IPS-NIHi7 (cell line): ENCODE measurements around the gene FAM72C.
"Not testable (repeated sequence)": the region's sequence is repeated elsewhere in the genome, so short reads cannot be mapped to it uniquely, and the experiment has no call there.

Experiments used
- DNase-seq: peaks from one replicate; pipeline ENCODE4 v3.0.0; 2012; ENCODE audit warnings: mixed read lengths; ENCODE audit errors: extremely low spot score

The FAM72C gene

DNA sequence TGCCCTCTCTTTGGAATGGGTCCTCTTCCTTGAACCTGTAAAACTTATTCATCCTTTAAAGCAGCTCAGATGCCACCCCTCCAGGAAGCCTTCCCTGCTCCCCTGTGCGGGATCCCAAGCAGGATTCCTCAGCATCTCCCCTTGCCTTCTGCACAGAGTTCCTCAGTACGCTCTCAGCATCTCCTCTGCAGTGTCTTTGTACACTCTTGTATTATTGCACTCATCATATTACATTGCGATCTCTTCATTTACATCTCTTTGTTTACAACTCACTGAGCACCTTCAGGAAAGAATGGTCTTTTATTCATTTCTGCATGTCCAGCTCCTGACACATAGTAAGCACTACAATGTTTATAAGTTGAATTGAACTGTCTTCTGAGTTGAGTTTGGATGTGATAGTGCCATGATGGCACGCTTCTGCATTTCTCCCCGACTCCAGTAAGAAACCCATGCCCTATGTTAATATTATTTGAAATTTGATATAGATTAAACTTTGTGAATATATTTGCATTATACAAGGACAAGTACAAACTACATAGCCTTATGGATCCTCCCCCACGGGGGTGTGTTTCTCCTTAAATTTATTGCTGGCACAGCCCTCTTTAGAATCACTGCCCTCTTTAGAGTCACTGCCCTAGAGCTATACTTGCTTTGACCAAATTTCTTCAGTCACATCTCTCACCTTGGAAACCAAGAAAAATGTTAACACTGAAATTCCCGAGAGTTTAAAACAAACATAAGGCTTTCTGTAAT, 13.1 kb upstream of the FAM72C start:
- DNase-seq = not testable (repeated sequence)

DNA sequence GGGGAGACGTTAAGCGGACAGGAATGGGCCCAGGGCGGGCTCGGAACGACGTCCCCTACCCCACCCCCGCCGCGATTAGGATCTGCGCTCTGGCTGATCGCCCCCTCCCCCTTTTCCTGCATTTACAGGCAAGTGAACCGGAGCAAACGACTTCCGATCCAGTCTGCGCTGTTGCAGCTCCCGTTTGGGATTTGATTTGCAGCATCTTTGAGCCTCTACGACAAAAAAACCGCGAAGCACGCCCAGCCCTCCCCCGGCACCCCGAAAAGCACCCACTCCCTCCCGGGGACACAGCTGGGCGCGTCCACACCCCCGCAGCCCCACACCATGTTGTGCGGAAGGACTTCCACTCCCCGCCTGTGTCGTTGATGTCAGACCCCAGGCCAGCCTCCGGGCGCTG, 2.6 kb upstream of the FAM72C start:
- not testable (repeated sequence) for DNase-seq

DNA sequence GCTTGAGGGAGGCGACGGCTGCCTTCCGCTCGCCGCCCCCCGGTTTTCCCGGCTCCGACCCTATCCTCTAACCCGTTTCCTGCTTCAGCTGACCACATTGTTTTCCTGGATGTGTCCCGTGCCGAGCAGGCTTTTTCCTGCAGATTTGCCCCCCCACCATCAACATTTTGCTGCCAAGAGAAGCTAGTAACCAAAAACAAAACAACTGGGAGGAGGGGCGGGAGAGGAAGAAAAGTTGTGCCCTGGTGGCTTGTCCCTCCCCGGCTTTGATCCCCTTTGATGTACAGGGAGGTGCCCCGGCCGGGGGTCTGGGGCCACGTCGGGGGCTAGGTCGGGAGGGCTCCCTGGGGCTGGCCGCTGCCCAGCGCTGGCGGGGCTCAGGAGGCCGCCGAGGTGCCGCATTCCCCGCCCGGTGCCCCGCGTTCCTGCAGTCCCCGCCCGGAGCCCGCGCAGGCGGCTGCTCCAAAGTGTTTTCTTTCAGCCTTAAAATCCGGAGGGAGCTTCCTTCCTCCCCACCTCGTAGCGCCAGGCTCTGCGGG, 2.2 kb upstream of the FAM72C start:
- not testable (repeated sequence) for DNase-seq

DNA sequence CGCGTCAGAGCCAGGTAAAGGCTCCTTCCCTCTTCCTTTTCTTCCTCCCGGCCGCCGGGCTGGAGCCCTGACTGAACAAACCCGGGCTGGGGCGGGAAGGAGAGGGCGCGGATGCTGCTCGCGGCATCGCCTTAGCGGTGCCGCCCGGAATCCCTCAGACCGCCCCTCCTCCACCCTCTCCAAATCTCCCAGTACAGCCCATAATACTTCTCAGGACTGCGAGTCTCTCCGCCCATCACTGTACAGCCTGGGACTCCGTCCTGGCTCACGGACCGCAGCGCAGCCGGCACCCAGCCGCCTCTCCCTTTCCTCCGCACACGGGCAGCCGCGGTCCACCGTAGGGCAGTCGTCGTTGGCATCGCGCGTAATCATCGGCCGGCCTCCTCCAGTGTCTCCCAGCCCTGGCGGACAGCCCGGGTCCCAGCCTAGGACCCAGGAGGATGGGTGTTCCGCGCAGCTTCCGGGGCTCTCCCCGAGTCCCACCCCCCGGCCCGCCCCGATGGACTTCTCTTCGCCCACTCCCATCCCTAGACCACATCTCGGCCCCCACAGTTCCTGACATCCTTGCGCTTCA, 1.1 kb upstream of the FAM72C start:
- not testable (repeated sequence) for DNase-seq

DNA sequence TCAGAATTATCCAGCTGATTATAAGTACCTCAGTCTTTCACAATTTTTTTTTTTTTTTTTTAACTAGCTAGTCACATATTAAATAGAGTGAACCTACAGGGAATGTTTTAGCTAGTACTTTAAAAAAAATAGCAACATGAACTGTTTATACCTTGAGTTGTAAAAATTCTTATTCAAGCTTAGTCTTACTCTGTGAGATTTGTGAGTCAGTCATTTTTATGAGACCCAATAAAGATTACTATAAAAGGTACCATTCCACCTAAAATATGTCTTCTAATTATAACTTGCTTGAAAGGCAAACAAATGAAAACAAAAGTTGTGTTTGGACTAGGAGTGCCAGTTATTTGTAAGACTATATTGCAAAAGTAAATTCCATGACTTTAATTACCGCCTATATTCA, 5.9 kb downstream of the FAM72C start:
- not testable (repeated sequence) for DNase-seq

DNA sequence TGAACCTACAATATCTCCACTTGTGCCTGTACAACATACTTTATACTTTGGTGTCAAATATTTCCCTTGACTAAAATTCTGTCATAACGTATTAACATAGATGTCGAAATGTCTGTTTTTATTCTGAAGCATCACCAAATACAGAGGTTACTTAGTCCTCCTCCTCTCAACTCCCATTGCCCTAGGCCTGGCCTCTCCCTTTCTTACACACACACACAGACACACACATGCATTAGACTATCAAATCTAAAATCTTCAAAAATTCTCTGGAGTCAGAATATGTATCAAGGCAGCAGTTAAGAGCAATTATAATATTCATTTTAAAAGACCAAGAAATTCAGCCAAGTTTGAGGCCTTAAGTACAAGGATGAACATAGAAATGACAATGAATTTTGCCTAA, 7.5 kb downstream of the FAM72C start:
- DNase-seq = not testable (repeated sequence)

DNA sequence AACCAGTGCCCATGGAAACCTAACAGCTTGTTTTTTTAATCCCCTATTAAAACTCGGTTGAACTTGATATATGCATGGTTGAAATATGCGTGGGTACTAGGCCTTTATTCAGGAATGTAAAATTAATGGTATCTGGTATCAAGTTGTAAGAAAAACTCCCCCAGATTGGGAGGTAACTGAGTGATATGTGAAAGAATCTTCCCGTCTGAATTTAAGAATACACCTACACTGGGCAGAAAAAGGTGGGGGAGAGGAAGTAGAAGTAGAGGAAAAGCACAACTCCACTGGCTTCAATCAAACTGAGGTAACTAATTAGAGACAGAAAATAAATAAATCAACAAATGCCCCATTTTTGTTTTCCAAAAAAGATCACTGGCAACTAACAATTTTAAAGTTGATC, 15.9 kb downstream of the FAM72C start:
- not testable (repeated sequence) for DNase-seq

DNA sequence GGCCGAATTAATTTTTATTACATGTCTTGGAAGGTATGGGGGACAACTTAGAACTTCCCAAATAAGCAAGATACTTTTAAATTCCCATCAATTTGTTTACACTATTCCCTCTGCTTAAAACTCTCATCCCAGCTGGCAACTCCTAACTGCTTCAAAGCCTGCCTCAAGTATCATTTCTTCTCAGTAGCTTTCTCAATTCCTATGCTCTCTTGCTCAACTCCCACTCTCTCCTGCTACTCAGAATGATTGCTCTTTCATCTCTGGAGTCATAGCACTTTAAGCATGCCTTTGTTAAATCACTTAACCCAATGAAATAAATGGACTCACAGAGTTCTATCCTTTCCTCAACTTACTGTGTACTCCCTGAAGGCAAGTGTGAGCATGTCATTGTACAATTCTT, 18.9 kb downstream of the FAM72C start:
- not testable (repeated sequence) for DNase-seq

DNA sequence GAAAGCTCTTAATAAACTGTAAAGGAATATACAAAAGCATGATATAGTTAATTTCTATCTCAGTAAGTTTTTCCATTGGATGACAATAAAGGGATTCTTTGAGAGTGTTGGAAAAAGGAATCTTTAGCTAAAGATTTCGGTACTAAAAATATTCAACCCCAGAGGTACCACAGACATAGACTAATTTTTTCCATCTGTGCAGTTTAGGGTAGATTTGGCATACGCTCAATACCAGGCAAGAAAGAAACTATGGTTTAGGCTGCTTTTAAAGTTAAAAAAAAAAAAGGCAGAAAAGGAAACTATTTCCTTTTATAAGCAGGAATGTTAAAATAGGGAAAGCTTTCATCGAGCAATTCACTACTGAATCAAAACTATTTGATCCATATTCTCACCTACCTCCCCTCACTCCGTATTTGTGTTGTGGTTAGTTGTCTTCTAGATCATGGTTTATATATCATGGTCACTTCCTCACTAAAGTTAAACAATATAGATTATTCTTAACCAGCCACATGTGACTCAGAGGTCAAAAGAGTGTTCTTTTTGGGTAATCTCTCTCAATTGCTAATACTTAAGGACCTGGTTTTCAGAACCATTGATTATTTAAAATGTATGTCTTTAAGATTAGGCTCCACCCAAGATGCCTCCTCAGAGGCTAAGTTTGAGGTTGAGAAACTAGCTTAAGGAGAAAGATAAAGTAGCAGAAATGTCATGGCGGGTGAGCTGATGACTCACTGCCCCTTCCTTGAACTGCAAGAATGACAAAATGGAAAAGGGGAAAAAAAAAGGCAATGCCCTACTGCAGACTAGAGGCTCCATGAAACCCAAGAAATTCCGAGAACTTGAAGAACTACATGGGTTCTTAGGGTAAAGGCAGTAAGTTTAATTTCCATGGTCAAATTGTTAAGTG, 20.0 kb downstream of the FAM72C start:
- DNase-seq = not testable (repeated sequence)

DNA sequence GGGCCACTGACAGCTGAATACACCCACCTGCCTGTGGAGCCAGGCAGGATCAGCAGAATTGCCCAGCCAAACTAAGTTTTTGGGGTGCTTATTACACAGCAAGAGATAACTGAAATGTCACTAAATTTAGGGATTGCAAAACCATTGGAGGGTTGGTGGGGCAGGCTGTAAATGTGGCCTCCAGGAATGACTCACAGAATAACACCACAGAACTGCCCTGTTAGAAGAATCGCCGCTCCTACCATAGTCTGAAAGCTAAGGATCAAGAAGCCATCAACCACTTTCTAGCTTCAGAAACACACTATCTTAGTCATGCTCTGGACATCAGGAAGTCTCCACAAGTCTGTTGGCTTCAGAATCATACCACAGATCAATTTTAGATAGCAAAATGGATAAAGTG, 24.0 kb downstream of the FAM72C start:
- not testable (repeated sequence) for DNase-seq

DNA sequence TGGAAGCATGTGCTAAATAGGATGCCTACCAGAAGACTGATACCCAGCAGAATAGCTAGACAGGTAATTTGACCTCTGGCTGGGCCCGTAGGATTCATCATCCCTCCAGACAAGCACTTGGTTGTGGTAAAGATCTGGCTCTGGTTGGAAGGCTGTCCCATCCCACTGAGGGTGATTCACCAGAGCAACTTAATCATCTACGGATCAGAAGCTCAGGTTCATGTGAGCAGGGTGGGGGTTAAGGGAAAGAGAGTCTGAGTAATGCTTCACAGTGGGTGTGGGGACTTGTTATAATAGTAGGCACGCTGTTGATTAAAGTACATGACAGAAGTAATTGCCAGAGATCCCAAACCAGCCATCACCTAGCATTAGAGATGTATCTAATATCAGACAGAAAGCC, 26.5 kb downstream of the FAM72C start:
- DNase-seq = not testable (repeated sequence)

DNA sequence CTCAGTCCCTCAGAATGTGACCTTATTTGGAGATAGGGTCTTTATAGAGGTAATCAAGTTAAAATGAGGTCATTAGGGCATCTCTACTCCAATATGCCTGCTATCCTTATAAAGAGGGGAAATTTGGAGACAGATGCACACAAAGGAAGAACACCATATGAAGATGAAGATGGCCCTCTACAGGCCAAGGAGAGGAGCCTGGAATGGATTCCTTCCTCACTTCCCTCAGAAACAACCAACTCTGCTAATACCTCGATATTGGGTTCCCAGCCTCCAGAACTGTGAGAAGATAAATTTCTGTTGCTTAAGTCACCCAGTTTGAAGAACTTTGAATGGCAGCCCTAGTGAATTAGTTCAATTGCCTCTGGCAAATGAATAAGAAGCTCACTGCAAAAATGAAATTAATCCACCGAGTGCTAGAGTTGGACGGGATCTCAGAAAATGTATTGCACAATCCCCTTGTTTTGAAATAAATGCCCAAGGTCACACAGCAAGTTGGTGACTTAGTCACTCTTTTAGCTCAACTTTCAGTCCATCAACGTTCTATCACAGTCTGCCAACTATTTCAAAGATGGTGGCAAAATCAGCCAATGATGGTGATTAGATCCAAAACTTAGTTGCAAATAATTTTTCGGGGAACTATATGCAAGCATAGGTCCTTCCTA, 27.1 kb downstream of the FAM72C start:
- DNase-seq = not testable (repeated sequence)

DNA sequence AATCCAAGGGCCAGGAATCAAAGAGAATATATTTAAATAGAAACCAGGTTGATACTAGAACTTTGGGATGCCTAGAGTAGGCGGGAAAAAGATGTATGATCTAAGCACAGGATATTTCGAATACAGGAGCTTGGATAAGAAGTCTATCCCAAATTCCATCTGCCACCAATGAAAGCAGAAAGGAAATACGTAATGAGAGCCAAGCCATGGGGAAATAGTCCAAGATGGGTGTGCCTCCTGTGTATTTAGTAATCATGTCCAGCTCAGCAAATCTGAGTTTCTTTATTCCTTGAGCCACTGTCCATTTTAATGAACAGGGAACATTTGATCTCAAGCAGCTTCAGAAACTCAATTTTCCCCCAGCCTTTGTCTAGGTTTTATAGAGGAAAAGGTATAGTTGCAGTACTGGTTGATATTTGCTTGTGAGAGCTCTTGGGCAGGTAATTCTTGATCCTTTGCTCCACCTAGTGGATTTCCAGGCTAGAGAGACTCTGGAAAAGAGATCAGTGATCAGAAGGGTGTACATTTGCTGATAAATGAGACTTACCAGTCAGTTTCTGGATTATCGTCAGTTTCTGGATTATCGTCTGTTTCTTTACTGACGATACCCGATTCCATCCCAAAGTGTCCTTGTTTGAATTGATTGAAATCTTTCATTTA, 28.3 kb downstream of the FAM72C start:
- not testable (repeated sequence) for DNase-seq

DNA sequence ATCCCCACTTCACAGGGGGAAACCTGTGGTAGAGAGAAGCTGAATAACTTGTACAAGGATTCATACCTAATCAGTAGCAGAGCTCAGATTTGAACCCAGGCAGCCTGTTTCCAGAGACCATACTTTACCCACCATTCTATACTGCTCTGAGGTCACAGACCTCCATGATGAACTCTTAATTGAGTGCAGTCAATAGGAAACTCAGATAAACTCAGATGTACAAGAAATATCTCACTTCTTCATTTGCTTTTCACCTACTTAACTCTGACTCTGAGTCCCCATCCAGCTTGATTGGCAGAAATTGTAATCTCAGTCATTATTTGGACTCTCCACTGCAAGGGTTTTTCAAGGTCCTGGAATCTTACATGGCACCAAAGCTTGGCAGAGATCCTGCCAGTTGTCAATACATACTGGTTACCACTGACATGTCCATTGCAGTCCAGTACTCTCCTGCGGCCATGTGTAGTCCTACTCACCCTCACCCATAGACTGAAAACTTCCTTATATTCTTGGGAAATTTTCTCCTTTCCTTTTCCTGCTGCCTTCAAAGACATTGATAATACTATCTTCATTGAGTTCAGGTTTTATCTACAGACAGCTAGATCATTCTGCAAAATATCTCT, 29.4 kb downstream of the FAM72C start:
- not testable (repeated sequence) for DNase-seq

DNA sequence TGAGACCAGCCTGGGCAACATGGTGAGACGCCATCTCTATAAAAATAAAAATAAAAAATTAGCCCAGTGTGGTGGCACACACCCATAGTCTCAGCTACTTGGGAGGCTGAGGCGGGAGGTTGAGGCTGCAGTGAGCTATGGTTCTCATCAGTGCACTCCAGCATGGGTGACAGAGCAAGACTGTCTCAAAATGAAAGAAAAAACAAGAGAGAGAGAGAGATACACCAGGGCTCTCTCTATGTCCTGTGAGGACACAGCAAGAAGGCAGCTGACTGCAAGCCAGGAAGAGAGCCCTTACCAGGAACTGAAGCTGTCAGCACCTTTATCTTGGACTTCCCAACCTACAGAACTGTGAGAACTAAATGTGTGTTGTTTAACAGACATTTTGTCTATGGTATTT, 32.1 kb downstream of the FAM72C start:
- not testable (repeated sequence) for DNase-seq

DNA sequence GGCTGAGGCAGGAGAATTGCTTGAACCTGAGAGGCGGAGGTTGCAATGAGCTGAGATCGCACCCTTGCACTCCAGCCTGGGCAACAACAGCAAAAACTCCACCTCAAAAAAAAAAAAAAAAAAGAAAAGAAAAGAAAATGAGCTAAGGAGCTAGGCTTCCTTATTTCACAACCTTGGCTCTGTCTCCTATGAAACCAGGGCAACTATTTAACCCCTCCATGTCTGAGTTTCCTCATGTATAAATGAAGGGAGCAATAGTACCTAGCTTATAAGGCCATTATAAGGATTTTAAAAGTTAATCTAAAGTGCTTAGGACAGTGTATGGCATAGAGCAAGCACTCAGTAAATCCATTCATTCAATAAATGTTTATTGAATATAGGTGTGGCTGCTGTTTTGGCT, 32.9 kb downstream of the FAM72C start:
- not testable (repeated sequence) for DNase-seq

DNA sequence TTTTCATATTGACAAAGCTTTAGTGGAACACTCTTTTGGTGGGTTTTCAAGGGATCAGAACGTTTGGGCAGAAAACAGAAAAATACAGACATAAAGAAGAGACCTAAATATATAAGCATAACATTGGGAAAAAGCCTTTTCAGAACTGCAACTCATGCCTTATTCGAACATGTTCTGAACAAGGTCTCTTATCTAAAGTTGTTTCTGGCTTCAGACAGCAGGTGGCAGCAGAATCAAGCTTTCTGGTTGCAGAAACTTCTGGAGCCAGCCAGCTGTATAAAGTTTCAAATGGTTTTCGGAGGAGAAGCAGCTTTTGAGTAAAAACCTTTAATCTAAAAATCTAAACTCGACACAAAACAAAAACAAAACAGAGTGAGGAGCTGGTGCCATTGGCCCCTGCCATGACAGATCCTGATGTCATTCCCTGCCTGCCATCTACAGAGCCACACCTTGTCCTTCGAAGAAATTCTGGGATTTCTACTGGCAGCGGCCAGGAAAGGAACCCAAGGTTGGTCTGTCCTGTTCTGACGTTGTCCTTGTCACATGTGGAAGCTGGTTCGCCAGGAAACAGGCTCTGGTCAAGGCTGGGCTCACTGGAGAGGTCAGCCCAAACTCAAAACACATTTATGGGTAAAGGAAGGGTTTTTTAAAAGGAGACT, 35.2 kb downstream of the FAM72C start:
- not testable (repeated sequence) for DNase-seq

DNA sequence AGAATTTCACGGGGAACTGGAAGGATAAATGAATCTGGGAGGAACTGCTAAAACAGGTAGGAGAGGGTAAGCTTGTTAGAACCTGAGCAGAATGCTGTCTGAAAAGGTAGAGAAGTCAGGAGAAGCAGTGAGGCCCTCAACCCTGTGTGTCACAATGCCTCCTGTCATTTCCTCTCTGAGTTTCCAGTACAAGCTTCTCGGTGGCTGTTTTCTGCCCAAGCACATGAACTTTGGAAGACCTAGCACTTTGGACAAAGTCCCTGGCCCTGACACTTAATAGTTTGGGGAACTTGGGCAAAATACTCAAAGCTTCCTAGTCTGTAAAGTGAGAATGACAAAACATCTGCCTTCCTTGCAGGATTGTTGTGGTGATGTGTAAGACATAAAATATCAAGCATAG, 52.7 kb downstream of the FAM72C start:
- DNase-seq = not testable (repeated sequence)

DNA sequence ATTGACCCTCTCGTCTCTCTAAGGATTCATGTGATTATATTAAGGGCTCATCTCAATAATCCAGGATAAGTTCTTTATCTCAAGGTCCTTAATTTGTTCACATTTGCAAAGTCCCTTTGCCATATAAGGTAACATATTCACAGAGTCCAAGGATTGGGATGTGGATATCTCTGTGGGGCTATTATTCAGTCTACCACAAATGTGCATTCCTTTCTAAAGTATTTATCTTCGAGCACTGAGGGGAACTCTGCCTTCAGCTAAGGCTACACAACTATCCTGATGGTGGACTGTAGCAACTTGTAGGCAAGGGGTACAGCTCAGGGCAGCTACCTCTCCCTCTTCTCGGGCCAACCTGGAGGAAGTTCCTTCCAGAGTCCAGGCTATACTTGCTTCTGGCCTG, 53.2 kb downstream of the FAM72C start:
- not testable (repeated sequence) for DNase-seq

DNA sequence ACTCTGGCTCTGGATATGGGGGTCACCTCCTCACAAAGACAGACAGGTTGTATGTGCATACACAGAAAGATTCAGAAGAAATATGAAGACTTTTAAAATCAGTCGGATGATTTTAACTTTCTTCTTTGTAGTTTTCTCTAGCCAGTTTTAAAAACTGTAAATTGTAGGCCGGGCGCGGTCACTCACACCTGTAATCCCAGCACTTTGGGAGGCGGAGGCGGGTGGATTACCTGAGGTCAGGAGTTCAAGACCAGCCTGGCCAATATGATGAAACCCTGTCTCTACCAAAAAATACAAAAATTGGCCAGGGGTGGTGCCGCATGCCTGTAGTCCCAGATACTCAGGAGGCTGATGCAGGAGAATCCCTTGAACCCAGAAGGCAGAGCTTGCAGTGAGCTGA, 58.1 kb downstream of the FAM72C start:
- DNase-seq = not testable (repeated sequence)
